GM06990 (cell line): ENCODE measurements around the gene FAM234A.

Source experiments
- DNase-seq: peaks from one replicate; pipeline ENCODE4 v3.0.0-alpha.2; 2011; ENCODE audit not compliant: insufficient read length; ENCODE audit errors: extremely low read depth
- H3K27me3 ChIP-seq: replicated peaks from 2 replicates; pipeline ENCODE4 v1.6.0; 2011; ENCODE audit warnings: low read length; ENCODE audit not compliant: control insufficient read depth, insufficient read depth
- H3K36me3 ChIP-seq: 2 replicates; pipeline ENCODE4 v1.5.1; 2011; ENCODE audit warnings: low read length; ENCODE audit not compliant: control insufficient read depth, insufficient read depth
- H3K4me3 ChIP-seq: replicated peaks from 2 replicates; pipeline ENCODE4 v1.5.1; 2011; ENCODE audit warnings: low read depth, mild to moderate bottlenecking, control low read depth, low read length
- TF ChIP-seq, protein P1 (sequence below): IDR thresholded peaks from 2 replicates; pipeline ENCODE4 v1.5.1; 2011; ENCODE audit warnings: low read length, control low read depth, mild to moderate bottlenecking, inconsistent platforms; ENCODE audit not compliant: insufficient read depth, poor library complexity, severe bottlenecking

FAM234A gene

GRCh38 chr16:301950-302349 lies 67.3 kb downstream of the FAM234A start:
- DNase-seq, result no peak
- no peaks in the 10 kb centered on the region for H3K27me3 ChIP-seq
- peaks cover 13% of the 10 kb centered on the region for H3K36me3 ChIP-seq
- TF ChIP-seq, protein P1, sequence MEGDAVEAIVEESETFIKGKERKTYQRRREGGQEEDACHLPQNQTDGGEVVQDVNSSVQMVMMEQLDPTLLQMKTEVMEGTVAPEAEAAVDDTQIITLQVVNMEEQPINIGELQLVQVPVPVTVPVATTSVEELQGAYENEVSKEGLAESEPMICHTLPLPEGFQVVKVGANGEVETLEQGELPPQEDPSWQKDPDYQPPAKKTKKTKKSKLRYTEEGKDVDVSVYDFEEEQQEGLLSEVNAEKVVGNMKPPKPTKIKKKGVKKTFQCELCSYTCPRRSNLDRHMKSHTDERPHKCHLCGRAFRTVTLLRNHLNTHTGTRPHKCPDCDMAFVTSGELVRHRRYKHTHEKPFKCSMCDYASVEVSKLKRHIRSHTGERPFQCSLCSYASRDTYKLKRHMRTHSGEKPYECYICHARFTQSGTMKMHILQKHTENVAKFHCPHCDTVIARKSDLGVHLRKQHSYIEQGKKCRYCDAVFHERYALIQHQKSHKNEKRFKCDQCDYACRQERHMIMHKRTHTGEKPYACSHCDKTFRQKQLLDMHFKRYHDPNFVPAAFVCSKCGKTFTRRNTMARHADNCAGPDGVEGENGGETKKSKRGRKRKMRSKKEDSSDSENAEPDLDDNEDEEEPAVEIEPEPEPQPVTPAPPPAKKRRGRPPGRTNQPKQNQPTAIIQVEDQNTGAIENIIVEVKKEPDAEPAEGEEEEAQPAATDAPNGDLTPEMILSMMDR, result no peak
- H3K4me3 ChIP-seq, result no peak overlapping the region

DNA sequence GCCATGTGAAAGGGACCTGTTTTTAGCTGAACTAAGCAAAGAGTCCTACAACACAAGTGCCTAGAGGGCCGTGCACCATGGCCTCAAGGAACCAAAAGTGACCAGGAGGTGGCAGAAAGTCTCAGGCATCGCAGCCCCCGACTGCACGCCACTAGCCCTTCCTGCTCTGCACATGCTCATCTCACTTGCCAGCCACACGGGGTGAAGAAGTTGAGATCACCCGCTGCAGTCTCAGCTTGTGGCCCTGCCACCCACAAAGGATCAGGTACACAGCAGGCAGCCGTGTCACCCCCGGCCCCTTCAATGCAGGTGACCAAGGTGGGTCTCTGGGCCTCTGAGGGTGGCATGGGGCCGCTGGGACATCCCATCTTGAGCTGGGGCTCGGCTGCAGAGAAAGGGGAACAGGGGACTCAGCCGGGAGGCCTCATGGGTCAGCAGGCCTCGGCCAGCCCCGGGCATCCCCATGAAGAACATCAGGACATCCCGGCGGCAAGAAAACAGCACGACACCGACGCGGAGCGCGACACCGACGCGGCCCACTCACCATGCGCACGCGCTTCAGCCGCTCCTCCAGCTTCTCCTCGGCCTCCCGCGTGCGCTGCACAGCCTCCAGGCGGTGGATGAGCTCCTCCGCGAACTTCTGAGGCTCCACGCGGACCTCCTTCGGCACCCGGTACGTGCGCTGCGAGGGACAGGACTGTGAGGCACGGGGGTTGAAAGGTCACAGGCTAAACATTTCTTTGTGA lies 69.3 kb downstream of the FAM234A start:
- Histone ChIP-seq H3K4me3 (no peak overlapping the region), H3K36me3 (peaks cover 15% of the 10 kb centered on the region)
- DNase-seq, result no peak

GRCh38 chr16:305916-306626 lies 71.5 kb downstream of the FAM234A start:
- TF ChIP-seq, protein P1, result no peak
- DNase-seq, result no peak
- no peak overlapping the region for H3K4me3 ChIP-seq
- H3K27me3 ChIP-seq, result no peaks in the 10 kb centered on the region
- H3K36me3 ChIP-seq, result peaks cover 15% of the 10 kb centered on the region

More for the DNA sequence above, 69.3 kb downstream of the FAM234A start:
- no peaks in the 10 kb centered on the region for H3K27me3 ChIP-seq
- TF ChIP-seq, protein P1, result peak; percentile 9

DNA sequence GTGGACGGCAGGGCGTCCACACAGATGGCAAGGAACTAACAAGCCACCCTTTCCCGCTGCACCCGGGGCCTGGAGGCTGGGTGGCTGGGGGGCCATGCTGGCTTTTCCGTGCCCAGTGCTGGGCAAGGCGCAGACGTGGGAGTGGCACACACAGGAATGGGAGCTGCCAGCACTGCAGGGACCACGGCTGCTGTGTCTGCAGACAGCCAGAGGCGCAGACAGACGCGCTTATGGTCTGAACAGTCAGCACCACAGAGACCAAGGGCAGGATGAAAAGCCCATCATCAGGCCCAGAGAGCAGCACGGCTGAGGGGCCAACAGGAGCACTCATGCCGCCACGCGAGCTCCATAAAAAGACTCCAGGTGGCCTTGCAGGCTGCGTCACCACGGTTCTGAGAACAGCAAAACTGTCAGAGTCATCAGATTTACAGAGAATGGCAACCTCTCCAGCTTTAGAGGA lies 72.3 kb downstream of the FAM234A start:
- no peak for DNase-seq
- peaks cover 13% of the 10 kb centered on the region for H3K36me3 ChIP-seq

DNA sequence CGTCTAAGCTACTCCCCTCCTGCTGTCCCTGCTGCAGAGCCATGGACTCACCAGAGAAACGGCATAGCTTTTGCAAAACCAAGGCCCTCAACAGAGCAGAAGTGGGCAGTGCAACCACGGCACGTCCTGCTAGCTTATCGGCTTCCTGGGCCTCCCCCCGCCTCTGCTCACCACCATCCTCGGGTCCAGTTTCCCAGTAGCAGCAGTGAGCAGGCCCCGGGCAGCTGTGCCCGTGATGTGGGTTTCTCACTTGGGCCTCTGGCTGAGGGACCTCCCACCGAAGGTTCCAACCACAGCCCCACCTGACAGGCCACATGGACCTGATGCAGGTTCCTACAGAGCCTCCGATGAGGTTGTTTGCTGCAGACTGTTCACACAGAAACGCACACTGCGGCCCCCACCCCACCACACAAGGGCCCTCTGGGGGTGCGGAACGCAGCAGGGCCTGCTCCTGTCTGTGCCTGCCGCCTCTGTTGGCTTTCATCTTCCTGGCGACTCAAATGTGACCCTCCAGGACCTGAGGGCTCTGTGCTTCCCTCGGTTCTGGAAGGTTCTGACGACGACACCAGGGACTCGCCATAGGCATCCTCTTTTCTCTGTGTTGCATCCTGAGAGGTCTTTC lies 73.2 kb downstream of the FAM234A start:
- TF ChIP-seq, protein P1, result no peak
- H3K27me3 ChIP-seq, result no peaks in the 10 kb centered on the region
- no peak for DNase-seq
- peaks cover 8% of the 10 kb centered on the region for H3K36me3 ChIP-seq
- no peak overlapping the region for H3K4me3 ChIP-seq

More for the DNA sequence above, 72.3 kb downstream of the FAM234A start:
- Histone ChIP-seq H3K27me3 (no peaks in the 10 kb centered on the region), H3K4me3 (no peak overlapping the region)
- TF ChIP-seq, protein P1, result no peak
